Activated CD4-positive, alpha-beta T cell treated with anti-CD3 and anti-CD28 coated beads for 24 hours (primary cell): ENCODE measurements around the gene HDLBP.

Experiments
- DNase-seq, 2 donors: peaks; one replicate each; pipeline ENCODE4 v3.0.0-alpha.2; 2020; ENCODE audit warnings: low read depth in 2 of 2

Gene HDLBP

GRCh38 chr2:241315093-241315878, at the start of gene HDLBP:
Gene HDLBP (minus strand): TSS chr2:241315672. CDS start chr2:241266869, 48,803 bp downstream.
- DNase-seq: peak; percentile 100

- DNase-seq: no peak
These were observed 49.3 kb upstream of the HDLBP start for GRCh38 chr2:241364781-241365180.

GRCh38 chr2:241363426-241363825, 48.0 kb upstream of the HDLBP start:
- no peak for DNase-seq

DNA sequence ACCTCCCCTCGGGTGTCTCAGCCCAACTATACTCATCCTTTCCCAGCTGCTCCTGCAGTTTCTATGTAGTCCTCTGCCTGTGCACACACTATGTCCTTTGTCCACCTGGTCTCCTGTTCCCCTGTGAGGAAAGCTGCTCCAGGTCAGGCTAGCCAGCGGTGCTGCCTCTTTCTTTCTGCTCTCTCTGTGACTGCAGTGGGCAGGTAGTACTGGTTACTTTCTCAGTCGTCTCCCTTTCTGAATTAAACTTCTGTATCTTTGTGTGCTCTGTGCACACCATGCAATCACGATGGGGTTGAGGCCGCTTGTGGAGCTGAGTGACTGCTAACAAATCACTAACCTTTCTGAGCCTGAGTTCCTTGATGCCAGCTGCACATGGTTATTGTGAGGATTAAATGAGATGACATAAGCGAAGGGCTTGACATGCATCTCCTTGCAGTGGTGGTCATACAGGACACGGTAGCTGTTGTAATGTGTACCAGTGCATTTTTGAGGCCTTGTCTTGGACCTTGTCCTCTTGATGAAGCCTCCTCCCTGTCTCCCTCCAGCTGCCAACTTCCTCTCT, 44.1 kb upstream of the HDLBP start:
- no peak for DNase-seq

DNA sequence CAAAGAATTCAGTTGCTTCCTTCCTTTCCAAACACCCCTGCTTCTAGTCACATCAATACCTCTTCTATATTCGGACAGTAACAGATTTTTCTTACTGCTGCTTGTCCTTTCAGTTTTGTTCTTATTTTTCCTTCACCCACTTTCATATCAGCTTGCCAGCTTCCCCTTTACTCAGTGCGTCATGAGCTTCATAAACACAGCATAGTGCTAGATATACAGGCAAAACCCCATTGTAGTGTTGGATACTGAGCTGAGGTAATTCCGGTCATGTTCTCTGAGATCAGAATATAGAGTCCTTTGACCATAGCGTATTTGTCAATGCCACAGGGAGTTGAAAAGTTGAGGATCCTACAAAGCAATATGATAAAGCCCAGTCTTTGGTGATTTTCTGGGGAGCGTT, 43.0 kb upstream of the HDLBP start:
- DNase-seq: no peak

- no peak for DNase-seq
These were observed 42.1 kb upstream of the HDLBP start for GRCh38 chr2:241357531-241357930.

- DNase-seq: no peak
These were observed 41.4 kb upstream of the HDLBP start for GRCh38 chr2:241356871-241357260.

- peak; percentile 93 to 96 for DNase-seq
These were observed 40.8 kb upstream of the HDLBP start, which contains the start of gene FARP2 for GRCh38 chr2:241355983-241356870. Gene FARP2 (plus strand): TSS chr2:241356285. CDS start chr2:241373108, 16,823 bp downstream.

DNA sequence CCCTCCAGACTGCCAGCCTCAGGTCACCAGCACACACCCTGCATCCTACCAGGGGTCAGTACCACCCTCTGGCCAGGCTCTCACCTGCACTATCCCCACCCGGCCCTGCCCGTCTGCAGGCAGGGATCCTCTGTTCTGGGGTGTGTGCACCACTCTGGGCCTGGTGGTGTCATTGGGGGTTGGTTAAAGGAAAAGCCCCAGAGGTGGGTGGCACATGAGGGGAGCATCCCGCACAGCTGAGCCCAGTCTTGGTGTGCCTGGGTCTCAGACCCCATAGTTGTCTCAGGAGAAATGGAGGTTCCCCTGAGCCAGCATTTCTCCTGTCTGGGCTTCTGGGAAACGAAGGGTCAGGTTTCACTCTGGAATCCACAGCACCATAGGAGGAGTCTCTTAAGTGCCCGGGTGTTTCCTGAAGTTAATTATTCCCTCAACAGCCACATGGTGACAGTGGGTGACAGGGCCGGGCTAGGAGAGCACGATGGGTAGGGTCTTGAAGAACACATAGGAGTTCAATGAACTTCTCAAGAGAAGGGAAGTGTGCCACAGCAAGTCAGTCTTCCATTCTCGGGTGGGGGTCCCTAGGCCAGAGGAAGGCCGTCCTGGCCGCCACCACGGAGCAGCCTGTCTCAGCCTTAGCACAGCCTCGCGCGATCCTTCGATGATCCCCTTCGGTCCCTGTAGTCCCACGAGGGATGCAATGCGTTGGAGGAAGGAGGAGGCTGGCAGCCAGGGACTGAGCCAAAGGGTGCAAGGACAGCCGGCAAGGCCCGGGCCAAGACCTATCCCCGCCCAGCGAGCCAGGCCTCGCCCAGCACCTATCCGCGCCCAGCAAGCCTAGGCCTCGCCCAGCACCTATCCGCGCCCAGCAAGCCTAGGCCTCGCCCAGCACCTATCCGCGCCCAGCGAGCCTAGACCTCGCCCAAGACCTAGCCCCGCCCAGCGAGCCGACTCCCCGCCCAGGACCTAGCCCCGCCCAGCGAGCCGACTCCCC, 39.5 kb upstream of the HDLBP start:
- peak; percentile 43 to 59 for DNase-seq

GRCh38 chr2:241352227-241352626, 36.8 kb upstream of the HDLBP start:
- no peak for DNase-seq

- no peak for DNase-seq
These were observed 36.2 kb upstream of the HDLBP start for GRCh38 chr2:241351640-241352031.

GRCh38 chr2:241350878-241351639, 35.6 kb upstream of the HDLBP start:
- no peak for DNase-seq

DNA sequence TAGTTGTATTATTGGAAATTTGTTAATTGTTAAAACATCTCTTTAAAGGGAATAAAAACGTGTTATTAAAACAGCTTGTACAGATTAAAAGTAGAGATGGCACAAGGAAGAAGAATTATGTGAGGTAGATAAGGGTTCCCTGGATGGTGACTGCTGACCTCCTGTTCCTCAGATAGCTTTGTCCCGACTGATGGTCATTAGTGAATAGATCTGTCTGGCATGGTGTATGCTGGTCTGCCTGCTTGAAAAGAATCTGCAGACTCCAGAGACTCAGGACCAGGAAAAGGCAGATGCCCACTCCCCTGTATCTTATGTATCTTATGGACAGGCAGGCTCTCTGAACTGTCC, 35.0 kb upstream of the HDLBP start:
- DNase-seq: no peak

GRCh38 chr2:241349941-241350340, 34.5 kb upstream of the HDLBP start:
- DNase-seq: no peak

DNA sequence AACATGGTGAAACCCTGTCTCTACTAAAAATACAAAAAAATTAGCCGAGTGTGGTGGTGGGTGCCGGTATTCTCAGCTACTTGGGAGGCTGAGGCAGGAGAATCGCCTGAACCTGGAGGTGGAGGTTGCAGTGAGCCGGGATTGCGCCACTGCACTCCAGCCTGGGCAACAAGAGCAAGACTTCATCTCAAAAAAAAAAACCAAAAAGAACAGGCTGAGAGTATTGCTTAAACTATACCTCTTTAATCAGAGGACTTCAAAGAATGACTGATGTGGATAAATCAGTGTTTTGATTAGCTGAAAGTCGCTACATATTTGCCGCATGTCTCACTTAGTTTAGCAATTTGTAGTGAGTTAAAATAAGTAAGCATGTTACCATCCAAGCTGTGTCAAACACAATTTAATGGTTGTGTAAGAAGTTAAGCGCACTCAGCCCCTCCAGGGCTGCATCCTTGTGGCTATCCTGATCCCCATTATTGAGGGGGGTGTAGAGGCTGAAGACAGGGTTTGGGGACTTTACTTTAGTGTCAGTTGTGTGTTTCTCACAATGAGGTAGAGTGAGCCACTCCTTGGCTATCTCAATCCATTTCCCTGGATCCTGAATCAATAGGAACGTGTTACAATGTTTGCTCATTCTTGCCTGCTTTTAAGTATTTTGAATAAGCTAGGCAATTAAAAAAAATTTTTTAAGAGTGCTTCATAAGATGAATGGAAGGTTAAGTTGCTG, 29.6 kb upstream of the HDLBP start:
- DNase-seq: no peak

- no peak for DNase-seq
These were observed 25.2 kb upstream of the HDLBP start for GRCh38 chr2:241340631-241341163.

GRCh38 chr2:241339839-241340630, 24.6 kb upstream of the HDLBP start:
- no peak for DNase-seq

- DNase-seq: no peak
These were observed 19.3 kb upstream of the HDLBP start for GRCh38 chr2:241334813-241335212.

DNA sequence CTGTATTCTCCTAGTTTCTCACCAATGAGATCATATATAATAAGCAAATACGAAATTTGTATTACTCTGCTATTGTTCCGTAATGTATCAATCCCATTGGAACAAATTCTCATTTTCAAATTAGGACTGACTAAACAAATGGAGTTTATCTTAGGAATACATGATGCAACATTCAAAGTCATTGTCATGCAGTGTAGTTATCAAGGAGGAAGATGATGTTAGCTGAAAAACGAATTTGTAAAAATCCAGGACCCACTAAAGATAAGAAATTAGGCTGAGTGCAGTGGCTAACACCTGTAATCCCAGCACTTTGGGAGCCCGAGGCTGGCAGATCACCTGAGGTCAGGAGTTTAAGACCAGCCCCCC, 15.1 kb upstream of the HDLBP start:
- no peak for DNase-seq
